ENCODE measurements around the gene ANKHD1. TPM values are rescaled to one million over a fixed set of nuclear protein-coding genes. Genes with fewer than 3 reads are reported as not detected.

The ANKHD1 gene
- total RNA-seq, 2 donors from 2014 or later = 118 to 140 TPM

DNA sequence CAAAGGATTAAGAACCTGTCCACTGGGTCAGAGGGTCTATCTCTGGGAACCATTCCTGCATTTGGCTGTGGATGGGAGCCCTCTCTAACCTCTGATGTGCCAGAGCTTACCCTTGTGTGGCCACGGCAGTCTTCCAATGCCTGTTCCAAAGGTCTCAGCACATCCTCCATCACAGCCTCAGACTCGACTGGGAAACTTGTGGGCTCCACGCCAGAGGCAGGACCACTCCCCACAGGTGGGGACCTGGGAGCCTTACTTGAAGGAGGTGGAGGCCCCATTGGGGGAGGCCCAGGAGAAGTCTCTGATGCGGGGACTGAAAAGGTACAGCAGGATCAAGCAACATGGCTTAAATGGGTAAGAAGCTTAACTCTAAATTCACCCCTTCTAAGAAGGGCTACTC, 150.2 kb downstream of the ANKHD1 start:
- ATAC-seq (no peak), DNase-seq (no peak)
- intact Hi-C loops (cut with DNase I, micrococcal nuclease) = no loop called here

- ATAC-seq (no peak), DNase-seq (no peak)
- intact Hi-C loops (cut with DNase I, micrococcal nuclease) = no loop called here
These were observed 152.0 kb downstream of the ANKHD1 start for GRCh38 chr5:140553657-140554056.

DNA sequence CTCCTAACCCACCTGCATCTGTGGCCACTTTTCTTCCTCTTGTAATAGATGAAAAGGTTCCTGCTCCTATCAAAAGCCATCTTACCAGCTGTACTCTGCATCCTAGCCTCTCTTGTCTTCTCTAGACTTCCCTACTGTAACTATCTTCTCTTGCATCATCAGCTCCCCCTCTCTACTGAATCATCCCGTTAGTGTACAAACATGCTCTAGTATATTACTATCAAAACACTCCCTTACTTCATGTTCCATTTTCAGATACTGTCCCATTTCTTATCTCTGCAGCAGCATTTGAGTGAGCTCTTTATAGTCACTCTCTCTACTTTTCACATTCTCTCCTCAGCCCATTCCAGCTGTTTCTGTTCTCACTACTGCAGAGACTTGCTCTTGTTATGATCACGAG, 152.8 kb downstream of the ANKHD1 start:
- DNase-seq (no peak), ATAC-seq (no peak)
- intact Hi-C loops (cut with DNase I, micrococcal nuclease) = no loop called here

GRCh38 chr5:140555747-140556312, 154.2 kb downstream of the ANKHD1 start:
- no peak for DNase-seq
- ATAC-seq = no peak
- intact Hi-C loops (cut with DNase I, micrococcal nuclease) = no loop called here

GRCh38 chr5:140556438-140556837, 154.8 kb downstream of the ANKHD1 start:
- peak; percentile 28 for ATAC-seq
- no peak for DNase-seq
- intact Hi-C loops (cut with DNase I, micrococcal nuclease) = no loop called here

DNA sequence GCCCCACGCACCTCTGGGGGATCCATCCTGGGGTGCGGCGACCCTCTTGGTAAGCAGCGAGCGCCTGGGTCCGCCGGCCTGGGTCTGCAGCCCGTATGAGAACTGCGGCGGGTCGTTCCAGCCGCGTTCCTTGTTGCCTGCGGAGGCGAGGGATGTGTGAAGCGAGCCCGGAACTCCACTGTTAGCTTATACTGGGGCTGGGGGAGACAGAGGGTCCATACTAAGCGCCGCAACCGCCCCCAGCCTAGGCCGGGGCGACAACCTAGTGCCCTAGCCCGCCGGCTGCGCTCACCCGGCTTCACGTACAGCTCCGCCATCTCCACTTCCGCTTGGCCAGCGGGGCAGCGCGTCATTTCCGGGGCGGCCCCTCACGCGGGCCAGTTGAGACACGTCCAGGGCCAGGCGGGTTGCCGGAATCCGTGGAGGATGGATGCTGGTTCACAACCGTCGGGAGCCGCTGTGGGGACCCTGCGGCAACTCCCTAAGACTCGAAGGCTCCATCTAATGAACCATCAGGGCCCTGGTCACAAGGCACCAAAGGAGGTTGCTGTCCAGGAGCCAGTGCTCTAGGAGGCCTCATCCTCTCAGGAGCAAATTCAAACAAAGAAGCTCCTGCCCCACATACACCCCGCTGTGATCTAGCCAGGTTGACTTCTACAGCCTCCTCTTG, 155.6 kb downstream of the ANKHD1 start, which contains the start of gene SRA1:
Gene SRA1, minus strand, starts transcription at position 338 of the 670 bp plus-strand sequence. Its CDS starts 21 bp downstream, at position 317.
- DNase-seq (peak; percentile 91 to 95), ATAC-seq (peak; percentile 96)
- intact Hi-C loops (cut with DNase I, micrococcal nuclease) = no loop called here

- intact Hi-C loops (cut with DNase I, micrococcal nuclease) = no loop called here
- no peak for ATAC-seq
- DNase-seq = no peak
These were observed 156.3 kb downstream of the ANKHD1 start for GRCh38 chr5:140557965-140558364.

DNA sequence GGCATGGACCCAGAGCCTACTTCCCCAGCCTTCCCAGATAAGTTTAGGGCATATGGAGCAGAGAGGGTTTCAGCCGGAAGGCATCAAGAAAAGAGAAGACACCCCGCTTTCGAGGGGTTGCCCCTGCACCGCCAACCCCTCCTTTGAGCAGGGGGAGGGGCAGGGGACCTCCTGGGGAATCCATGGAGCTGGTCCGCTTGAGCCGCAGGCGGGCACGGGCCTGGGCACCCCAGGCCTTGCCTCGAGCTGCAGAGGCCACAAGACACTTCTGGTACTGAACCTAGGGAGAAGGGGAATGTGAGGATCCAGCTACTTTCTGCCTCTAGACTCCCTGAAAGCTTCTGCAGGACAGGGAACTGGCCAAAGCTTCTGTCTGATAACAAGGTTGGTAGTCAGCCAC, 156.9 kb downstream of the ANKHD1 start:
- DNase-seq = no peak
- intact Hi-C loops (cut with DNase I, micrococcal nuclease) = no loop called here
- no peak for ATAC-seq

GRCh38 chr5:140560227-140560626, 158.6 kb downstream of the ANKHD1 start:
- ATAC-seq = no peak

DNA sequence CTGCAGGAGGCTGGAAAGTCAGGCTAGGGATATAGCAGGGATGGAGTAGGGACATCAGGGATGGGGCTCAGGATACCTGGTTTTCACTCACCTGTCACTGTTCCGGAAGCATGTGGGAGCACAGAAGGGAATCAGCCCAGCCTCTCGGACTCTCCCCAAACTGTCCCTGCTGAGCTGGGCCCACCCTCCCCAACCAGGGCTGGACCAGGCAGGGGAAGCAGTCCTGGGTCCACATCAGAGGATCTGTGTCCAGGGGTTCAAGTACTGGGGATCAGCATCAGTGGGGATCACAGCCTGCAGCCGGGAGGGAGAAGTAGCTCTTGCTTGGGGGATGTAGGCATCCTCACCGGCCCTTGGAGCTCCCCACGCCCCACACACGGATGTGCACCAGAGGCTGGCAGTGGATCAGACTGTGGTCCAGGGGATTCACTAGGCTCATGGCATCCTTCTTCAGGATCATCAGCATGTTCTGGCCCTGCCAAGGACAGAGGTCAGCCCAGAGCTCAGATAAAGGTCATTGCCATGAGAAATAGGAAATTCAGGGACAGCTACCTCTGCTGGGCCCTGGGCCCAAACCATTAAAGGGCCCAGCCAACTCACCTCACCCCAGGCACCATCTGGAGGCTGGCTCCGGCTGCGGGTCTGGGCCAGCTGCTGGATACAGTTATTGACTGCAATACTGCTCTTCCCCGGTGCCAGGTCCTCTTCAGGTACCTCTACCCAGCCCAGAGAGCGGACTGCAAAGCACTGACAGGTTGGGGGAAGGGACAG, 160.3 kb downstream of the ANKHD1 start:
- DNase-seq (no peak), ATAC-seq (no peak)
- intact Hi-C loops (cut with DNase I, micrococcal nuclease) = no loop called here

More at GRCh38 chr5:140560227-140560626, 158.6 kb downstream of the ANKHD1 start:
- DNase-seq = no peak
- intact Hi-C loops (cut with DNase I, micrococcal nuclease) = no loop called here

- intact Hi-C loops (cut with DNase I, micrococcal nuclease) = no loop called here
- DNase-seq (peak in 1 of 2 donors; percentile 43), ATAC-seq (no peak)
These were observed 162.0 kb downstream of the ANKHD1 start for GRCh38 chr5:140563596-140563995.

DNA sequence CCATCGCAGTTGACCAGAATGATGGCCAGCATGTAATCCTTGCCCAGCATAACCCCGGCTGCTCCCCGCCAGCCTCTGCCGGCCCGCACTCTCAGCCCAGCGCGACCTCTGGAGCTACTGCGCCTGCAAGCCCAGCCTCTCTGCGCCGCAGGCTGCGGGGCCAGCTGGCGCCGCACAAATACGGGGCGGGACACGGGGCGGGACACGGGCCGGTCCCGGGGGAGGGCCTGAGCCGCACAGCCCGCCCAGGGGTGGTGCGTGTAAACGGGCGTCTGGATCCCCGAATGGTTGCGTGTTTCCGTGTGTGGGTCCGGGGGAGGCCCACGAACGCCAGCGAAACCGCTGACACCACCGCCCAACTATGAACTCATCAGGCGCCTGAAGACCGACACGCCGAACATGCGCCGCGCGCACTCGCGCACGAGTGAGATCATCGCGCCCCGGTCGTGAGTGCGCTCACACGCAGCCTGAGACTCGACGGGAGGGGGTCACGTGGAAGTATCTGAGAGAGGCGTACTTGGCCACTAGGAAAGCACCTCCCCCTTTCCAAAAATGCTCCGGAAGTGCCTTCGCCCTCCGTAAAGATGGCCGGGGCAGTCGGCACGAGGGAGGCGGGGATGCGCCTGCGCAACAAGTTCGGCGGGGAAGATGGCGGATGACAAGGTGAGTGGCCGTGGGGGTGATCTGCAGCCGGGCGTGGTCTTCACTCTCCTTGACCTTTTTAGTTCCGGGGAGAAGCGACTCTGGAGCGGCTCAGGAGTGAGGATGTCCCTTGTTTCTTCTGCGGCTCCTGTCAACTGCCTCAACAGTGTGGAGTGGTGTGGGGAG, 162.8 kb downstream of the ANKHD1 start, which contains the start of the genes APBB3 and SLC35A4:
Gene APBB3, minus strand, starts transcription at position 403 of the 828 bp plus-strand sequence. Its CDS starts 353 bp downstream, at position 50.
Gene SLC35A4, plus strand, starts transcription at position 633 of the 828 bp plus-strand sequence. CDS start 2,342 bp downstream, outside the sequence.
- ATAC-seq (peak; percentile 88), DNase-seq (peak; percentile 94 to 98)
- intact Hi-C loops (cut with DNase I, micrococcal nuclease) = no loop called here

GRCh38 chr5:140565024-140565779, 163.6 kb downstream of the ANKHD1 start:
- ATAC-seq (peak; percentile 12), DNase-seq (no peak)
- intact Hi-C loops (cut with DNase I, micrococcal nuclease) = no loop called here

GRCh38 chr5:140565780-140566095, 164.1 kb downstream of the ANKHD1 start:
- DNase-seq (no peak), ATAC-seq (no peak)
- intact Hi-C loops (cut with DNase I, micrococcal nuclease) = no loop called here

DNA sequence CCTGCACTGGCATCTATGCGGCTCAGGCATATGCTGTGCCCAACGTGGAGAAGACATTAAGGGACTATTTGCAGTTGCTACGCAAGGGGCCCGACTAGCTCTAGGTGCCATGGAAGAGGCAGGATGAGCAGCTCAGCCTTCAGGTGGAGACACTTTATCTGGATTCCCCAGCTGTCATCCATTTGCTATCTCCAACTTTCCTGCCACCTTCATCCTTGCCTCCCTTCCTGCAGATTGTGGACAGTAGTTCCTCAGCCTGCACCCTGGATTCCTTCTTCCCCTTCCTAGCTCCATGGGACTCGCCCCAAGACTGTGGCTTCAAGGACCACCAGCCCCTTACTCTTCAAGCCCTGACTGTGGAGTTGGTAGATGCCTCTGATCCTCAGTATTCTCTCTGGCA, 165.0 kb downstream of the ANKHD1 start:
- DNase-seq (no peak), ATAC-seq (no peak)
- intact Hi-C loops (cut with DNase I, micrococcal nuclease) = no loop called here

DNA sequence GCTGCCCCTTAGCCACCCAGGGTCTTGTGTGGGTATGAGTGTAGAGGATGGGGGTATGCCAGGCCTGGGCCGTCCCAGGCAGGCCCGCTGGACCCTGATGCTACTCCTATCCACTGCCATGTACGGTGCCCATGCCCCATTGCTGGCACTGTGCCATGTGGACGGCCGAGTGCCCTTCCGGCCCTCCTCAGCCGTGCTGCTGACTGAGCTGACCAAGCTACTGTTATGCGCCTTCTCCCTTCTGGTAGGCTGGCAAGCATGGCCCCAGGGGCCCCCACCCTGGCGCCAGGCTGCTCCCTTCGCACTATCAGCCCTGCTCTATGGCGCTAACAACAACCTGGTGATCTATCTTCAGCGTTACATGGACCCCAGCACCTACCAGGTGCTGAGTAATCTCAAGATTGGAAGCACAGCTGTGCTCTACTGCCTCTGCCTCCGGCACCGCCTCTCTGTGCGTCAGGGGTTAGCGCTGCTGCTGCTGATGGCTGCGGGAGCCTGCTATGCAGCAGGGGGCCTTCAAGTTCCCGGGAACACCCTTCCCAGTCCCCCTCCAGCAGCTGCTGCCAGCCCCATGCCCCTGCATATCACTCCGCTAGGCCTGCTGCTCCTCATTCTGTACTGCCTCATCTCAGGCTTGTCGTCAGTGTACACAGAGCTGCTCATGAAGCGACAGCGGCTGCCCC, 165.6 kb downstream of the ANKHD1 start:
- DNase-seq = no peak

GRCh38 chr5:140567871-140568270, 166.2 kb downstream of the ANKHD1 start:
- intact Hi-C loops (cut with DNase I, micrococcal nuclease) = no loop called here

More for the DNA sequence above, 165.6 kb downstream of the ANKHD1 start:
- ATAC-seq = no peak
- intact Hi-C loops (cut with DNase I, micrococcal nuclease) = no loop called here

More at GRCh38 chr5:140567871-140568270, 166.2 kb downstream of the ANKHD1 start:
- ATAC-seq (no peak), DNase-seq (no peak)

Measured in left colon (tissue), 2 donors.